HG03520 (cell line): ENCODE measurements around the gene DCD.
"Not testable (repeated sequence)": the region's sequence is repeated elsewhere in the genome, so short reads cannot be mapped to it uniquely, and the experiment has no call there.

Experiments used
- ATAC-seq: cut with Tn5 transposase; IDR thresholded peaks from one replicate; pipeline ENCODE4 v1.9.1; 2021; ENCODE audit warnings: mild to moderate bottlenecking, moderate library complexity; ENCODE audit not compliant: unreplicated experiment

The DCD gene

GRCh38 chr12:54648265-54648664 lies at the start of gene DCD:
DCD (minus strand) TSS chr12:54648365; CDS start chr12:54648303, 62 bp downstream.
- ATAC-seq = no peak

- ATAC-seq = no peak
These were observed 49.7 kb upstream of the DCD start for GRCh38 chr12:54697851-54698250.

GRCh38 chr12:54692353-54692752 lies 44.2 kb upstream of the DCD start:
- ATAC-seq = no peak

- ATAC-seq = no peak
These were observed 41.8 kb upstream of the DCD start for GRCh38 chr12:54689984-54690383.

GRCh38 chr12:54689034-54689372 lies 40.8 kb upstream of the DCD start:
- ATAC-seq = no peak

GRCh38 chr12:54688309-54689033 lies 40.3 kb upstream of the DCD start:
- no peak for ATAC-seq

- no peak for ATAC-seq
These were observed 36.8 kb upstream of the DCD start for GRCh38 chr12:54684636-54685630.

- no peak for ATAC-seq
These were observed 35.2 kb upstream of the DCD start for GRCh38 chr12:54683398-54683797.

- ATAC-seq = no peak
These were observed 34.5 kb upstream of the DCD start for GRCh38 chr12:54682674-54683073.

- peak; percentile 82 for ATAC-seq
These were observed 32.2 kb upstream of the DCD start for GRCh38 chr12:54680374-54680773.

- ATAC-seq = no peak
These were observed 30.0 kb upstream of the DCD start for GRCh38 chr12:54678131-54678530.

- ATAC-seq = no peak
These were observed 19.8 kb upstream of the DCD start for GRCh38 chr12:54667945-54668344.

GRCh38 chr12:54666008-54666407 lies 17.8 kb upstream of the DCD start:
- no peak for ATAC-seq

GRCh38 chr12:54665022-54665635 lies 17.0 kb upstream of the DCD start:
- not testable (repeated sequence) for ATAC-seq

- no peak for ATAC-seq
These were observed 15.4 kb upstream of the DCD start for GRCh38 chr12:54663603-54664002.

- ATAC-seq = no peak
These were observed 13.9 kb upstream of the DCD start for GRCh38 chr12:54662026-54662425.

GRCh38 chr12:54661048-54661447 lies 12.9 kb upstream of the DCD start:
- ATAC-seq = no peak

GRCh38 chr12:54660320-54660962 lies 12.3 kb upstream of the DCD start:
- no peak for ATAC-seq

GRCh38 chr12:54658306-54659264 lies 10.4 kb upstream of the DCD start:
- ATAC-seq = peak; percentile 80

- no peak for ATAC-seq
These were observed 9.0 kb upstream of the DCD start for GRCh38 chr12:54657105-54657607.
